Measurements from ENCODE around the gene FABP3. TPM values are rescaled to one million over a fixed set of nuclear protein-coding genes. Genes with fewer than 3 reads are reported as not detected.

FABP3 gene
- total RNA-seq, 1 donor from 2014 or later = 16.7 TPM

GRCh38 chr1:31382379-31382989 lies 9.6 kb upstream of the FABP3 start:
- Histone ChIP-seq H3K9me3 (no peaks in the 10 kb centered on the region), H3K4me1 (no peaks in the 10 kb centered on the region), H3K27ac (no peak overlapping the region), H3K27me3 (no peaks in the 10 kb centered on the region), H3K36me3 (no peaks in the 10 kb centered on the region), H3K4me3 (no peak overlapping the region)
- TF ChIP-seq POLR2A (IDR thresholded peaks at IDR 0.05) (no peak), CTCF (IDR thresholded peaks at IDR 0.05) (no peak), POLR2AphosphoS5 (IDR thresholded peaks at IDR 0.05; ENCODE audit: insufficient read depth in 1 of 2, low read depth in 1 of 2) (no peak)
- no peak for DNase-seq (ENCODE audit: extremely low spot score in 2 of 2)
- intact Hi-C loops (cut with DNase I) = no loop called here

GRCh38 chr1:31381394-31382294 lies 8.8 kb upstream of the FABP3 start:
- intact Hi-C loops (cut with DNase I) = no loop called here
- Histone ChIP-seq H3K27me3 (no peaks in the 10 kb centered on the region), H3K36me3 (no peaks in the 10 kb centered on the region), H3K4me3 (no peak overlapping the region), H3K9me3 (no peaks in the 10 kb centered on the region), H3K27ac (no peak overlapping the region), H3K4me1 (no peaks in the 10 kb centered on the region)
- TF ChIP-seq POLR2AphosphoS5 (IDR thresholded peaks at IDR 0.05; ENCODE audit: insufficient read depth in 1 of 2, low read depth in 1 of 2) (no peak), POLR2A (IDR thresholded peaks at IDR 0.05) (no peak), CTCF (IDR thresholded peaks at IDR 0.05) (no peak)
- no peak for DNase-seq (ENCODE audit: extremely low spot score in 2 of 2)

DNA sequence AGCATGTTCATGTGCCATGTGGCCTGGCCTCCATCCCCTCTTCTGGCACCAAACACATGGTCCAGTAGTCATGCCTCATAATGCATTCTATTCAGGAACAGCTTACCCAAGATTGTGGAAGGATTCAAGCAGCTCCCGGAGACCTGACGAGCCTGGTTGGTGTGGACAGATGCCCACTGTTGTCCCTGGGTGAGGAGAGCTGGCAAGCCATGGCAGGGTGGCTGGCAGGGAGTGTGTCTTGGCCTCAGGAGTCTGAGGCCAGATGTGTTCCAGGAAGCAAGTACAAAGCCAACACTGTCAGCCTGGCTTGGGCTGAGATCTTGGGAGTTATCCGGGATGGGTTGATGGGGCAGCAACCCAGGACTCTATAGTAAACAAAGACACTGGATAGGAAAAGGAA lies 7.3 kb upstream of the FABP3 start:
- no peak for DNase-seq (ENCODE audit: extremely low spot score in 2 of 2)
- Histone ChIP-seq H3K27ac (no peak overlapping the region), H3K4me3 (no peak overlapping the region), H3K36me3 (no peaks in the 10 kb centered on the region), H3K27me3 (no peaks in the 10 kb centered on the region), H3K9me3 (no peaks in the 10 kb centered on the region), H3K4me1 (peaks cover under 1% of the 10 kb centered on the region)
- no peak for TF ChIP-seq POLR2A (IDR thresholded peaks at IDR 0.05)
- TF ChIP-seq CTCF (IDR thresholded peaks at IDR 0.05) = no peak
- TF ChIP-seq POLR2AphosphoS5 (IDR thresholded peaks at IDR 0.05; ENCODE audit: insufficient read depth in 1 of 2, low read depth in 1 of 2) = no peak
- intact Hi-C loops (cut with DNase I) = no loop called here

DNA sequence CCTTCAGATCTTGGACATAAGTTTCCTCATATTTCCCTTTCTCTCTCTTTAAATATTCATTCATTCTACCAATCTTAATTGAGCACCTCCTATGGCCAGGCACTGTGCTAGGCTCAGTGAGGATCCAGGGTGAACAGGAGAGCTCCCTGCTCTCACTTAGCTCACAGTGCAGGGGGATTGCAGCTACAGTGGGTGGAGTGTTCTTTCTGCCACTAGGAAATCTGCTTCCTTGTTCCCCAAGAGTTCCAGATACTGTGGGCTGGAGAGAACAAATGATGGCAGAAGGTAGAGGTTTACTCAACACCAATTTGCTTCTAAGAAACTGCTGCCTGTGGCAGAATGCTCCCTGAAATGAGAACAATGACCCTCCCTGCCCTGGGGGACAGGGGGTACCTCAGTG lies 5.1 kb upstream of the FABP3 start:
- H3K27me3 ChIP-seq = no peaks in the 10 kb centered on the region
- H3K4me3 ChIP-seq = no peak overlapping the region
- H3K36me3 ChIP-seq = no peaks in the 10 kb centered on the region
- intact Hi-C loops (cut with DNase I) = no loop called here
- no peak overlapping the region for H3K27ac ChIP-seq
- peaks cover 22% of the 10 kb centered on the region for H3K4me1 ChIP-seq
- TF ChIP-seq POLR2A (IDR thresholded peaks at IDR 0.05) = no peak
- no peak for TF ChIP-seq CTCF (IDR thresholded peaks at IDR 0.05)
- no peak for TF ChIP-seq POLR2AphosphoS5 (IDR thresholded peaks at IDR 0.05; ENCODE audit: insufficient read depth in 1 of 2, low read depth in 1 of 2)
- no peaks in the 10 kb centered on the region for H3K9me3 ChIP-seq
- no peak for DNase-seq (ENCODE audit: extremely low spot score in 2 of 2)
